ENCODE measurements around the gene EPB41L4B. TPM values are rescaled to one million over a fixed set of nuclear protein-coding genes. Genes with fewer than 3 reads are reported as not detected.

EPB41L4B gene
- total RNA-seq, 1 donor from 2014 or later: 6.8 TPM

GRCh38 chr9:109314011-109314531, 6.8 kb downstream of the EPB41L4B start:
- Histone ChIP-seq H3K27me3 (ENCODE audit: control insufficient read depth in 3 of 3, insufficient read depth in 3 of 3, low read length in 3 of 3) (peaks cover 3 to 31% (median 6%) of the 10 kb centered on the region in 3 donors), H3K4me3 (ENCODE audit: low read length in 3 of 3) (no peak overlapping the region), H3K9me3 (ENCODE audit: control insufficient read depth in 3 of 3, low read length in 3 of 3) (no peaks in the 10 kb centered on the region), H3K4me1 (ENCODE audit: control insufficient read depth in 3 of 3, insufficient read depth in 3 of 3, low read length in 3 of 3) (peaks cover 0 to 37% (median 20%) of the 10 kb centered on the region in 3 donors), H3K36me3 (ENCODE audit: control insufficient read depth in 3 of 3, insufficient read depth in 3 of 3, low read length in 3 of 3) (no peaks in the 10 kb centered on the region), H3K9ac (ENCODE audit: low read depth in 1 of 3, low read length in 3 of 3) (no peak overlapping the region), H3K27ac (ENCODE audit: low read depth, low read length) (no peak overlapping the region)

- Histone ChIP-seq H3K4me1 (ENCODE audit: control insufficient read depth in 3 of 3, insufficient read depth in 3 of 3, low read length in 3 of 3) (peaks cover 0 to 34% (median 16%) of the 10 kb centered on the region in 3 donors), H3K9ac (ENCODE audit: low read depth in 1 of 3, low read length in 3 of 3) (no peak overlapping the region), H3K4me3 (ENCODE audit: low read length in 3 of 3) (no peak overlapping the region), H3K36me3 (ENCODE audit: control insufficient read depth in 3 of 3, insufficient read depth in 3 of 3, low read length in 3 of 3) (no peaks in the 10 kb centered on the region), H3K27ac (ENCODE audit: low read depth, low read length) (no peak overlapping the region), H3K27me3 (ENCODE audit: control insufficient read depth in 3 of 3, insufficient read depth in 3 of 3, low read length in 3 of 3) (peaks cover 3 to 32% (median 3%) of the 10 kb centered on the region in 3 donors), H3K9me3 (ENCODE audit: control insufficient read depth in 3 of 3, low read length in 3 of 3) (no peaks in the 10 kb centered on the region)
Measured at GRCh38 chr9:109313351-109313750, 7.5 kb downstream of the EPB41L4B start.

- Histone ChIP-seq H3K4me3 (ENCODE audit: low read length in 3 of 3) (no peak overlapping the region), H3K9ac (ENCODE audit: low read depth in 1 of 3, low read length in 3 of 3) (no peak overlapping the region), H3K36me3 (ENCODE audit: control insufficient read depth in 3 of 3, insufficient read depth in 3 of 3, low read length in 3 of 3) (no peaks in the 10 kb centered on the region), H3K27ac (ENCODE audit: low read depth, low read length) (no peak overlapping the region), H3K27me3 (ENCODE audit: control insufficient read depth in 3 of 3, insufficient read depth in 3 of 3, low read length in 3 of 3) (peaks cover 3 to 30% (median 3%) of the 10 kb centered on the region in 3 donors), H3K4me1 (ENCODE audit: control insufficient read depth in 3 of 3, insufficient read depth in 3 of 3, low read length in 3 of 3) (peaks cover 0 to 34% (median 16%) of the 10 kb centered on the region in 3 donors), H3K9me3 (ENCODE audit: control insufficient read depth in 3 of 3, low read length in 3 of 3) (no peaks in the 10 kb centered on the region)
Measured at GRCh38 chr9:109312783-109313182, 8.1 kb downstream of the EPB41L4B start.

GRCh38 chr9:109311731-109312130, 9.1 kb downstream of the EPB41L4B start:
- Histone ChIP-seq H3K4me3 (ENCODE audit: low read length in 3 of 3) (no peak overlapping the region), H3K27ac (ENCODE audit: low read depth, low read length) (no peak overlapping the region), H3K36me3 (ENCODE audit: control insufficient read depth in 3 of 3, insufficient read depth in 3 of 3, low read length in 3 of 3) (no peaks in the 10 kb centered on the region), H3K27me3 (ENCODE audit: control insufficient read depth in 3 of 3, insufficient read depth in 3 of 3, low read length in 3 of 3) (peaks cover 3 to 20% (median 3%) of the 10 kb centered on the region in 3 donors), H3K4me1 (ENCODE audit: control insufficient read depth in 3 of 3, insufficient read depth in 3 of 3, low read length in 3 of 3) (peaks cover 0 to 37% (median 16%) of the 10 kb centered on the region in 3 donors), H3K9ac (ENCODE audit: low read depth in 1 of 3, low read length in 3 of 3) (no peak overlapping the region), H3K9me3 (ENCODE audit: control insufficient read depth in 3 of 3, low read length in 3 of 3) (no peaks in the 10 kb centered on the region)

GRCh38 chr9:109311286-109311685, 9.6 kb downstream of the EPB41L4B start:
- Histone ChIP-seq H3K4me3 (ENCODE audit: low read length in 3 of 3) (no peak overlapping the region), H3K27ac (ENCODE audit: low read depth, low read length) (no peak overlapping the region), H3K36me3 (ENCODE audit: control insufficient read depth in 3 of 3, insufficient read depth in 3 of 3, low read length in 3 of 3) (no peaks in the 10 kb centered on the region), H3K9me3 (ENCODE audit: control insufficient read depth in 3 of 3, low read length in 3 of 3) (no peaks in the 10 kb centered on the region), H3K27me3 (ENCODE audit: control insufficient read depth in 3 of 3, insufficient read depth in 3 of 3, low read length in 3 of 3) (peaks cover 3 to 20% (median 3%) of the 10 kb centered on the region in 3 donors), H3K4me1 (ENCODE audit: control insufficient read depth in 3 of 3, insufficient read depth in 3 of 3, low read length in 3 of 3) (peaks cover 0 to 33% (median 11%) of the 10 kb centered on the region in 3 donors), H3K9ac (ENCODE audit: low read depth in 1 of 3, low read length in 3 of 3) (no peak overlapping the region)

GRCh38 chr9:109310486-109310901, 10.4 kb downstream of the EPB41L4B start:
- H3K9me3 ChIP-seq (ENCODE audit: control insufficient read depth in 3 of 3, low read length in 3 of 3): no peaks in the 10 kb centered on the region
- peak overlapping the region in 1 of 3 donors; percentile 35 for H3K4me3 ChIP-seq (ENCODE audit: low read length in 3 of 3)
- H3K36me3 ChIP-seq (ENCODE audit: control insufficient read depth in 3 of 3, insufficient read depth in 3 of 3, low read length in 3 of 3): no peaks in the 10 kb centered on the region
- H3K27ac ChIP-seq (ENCODE audit: low read depth, low read length): no peak overlapping the region
- no peak overlapping the region for H3K9ac ChIP-seq (ENCODE audit: low read depth in 1 of 3, low read length in 3 of 3)
- peaks cover 3 to 20% (median 3%) of the 10 kb centered on the region in 3 donors for H3K27me3 ChIP-seq (ENCODE audit: control insufficient read depth in 3 of 3, insufficient read depth in 3 of 3, low read length in 3 of 3)
- peaks cover 0 to 25% (median 6%) of the 10 kb centered on the region in 3 donors for H3K4me1 ChIP-seq (ENCODE audit: control insufficient read depth in 3 of 3, insufficient read depth in 3 of 3, low read length in 3 of 3)

GRCh38 chr9:109309282-109309681, 11.6 kb downstream of the EPB41L4B start:
- Histone ChIP-seq H3K27me3 (ENCODE audit: control insufficient read depth in 3 of 3, insufficient read depth in 3 of 3, low read length in 3 of 3) (peaks cover 0 to 13% (median 3%) of the 10 kb centered on the region in 3 donors), H3K27ac (ENCODE audit: low read depth, low read length) (no peak overlapping the region), H3K9me3 (ENCODE audit: control insufficient read depth in 3 of 3, low read length in 3 of 3) (no peaks in the 10 kb centered on the region), H3K36me3 (ENCODE audit: control insufficient read depth in 3 of 3, insufficient read depth in 3 of 3, low read length in 3 of 3) (no peaks in the 10 kb centered on the region), H3K4me3 (ENCODE audit: low read length in 3 of 3) (no peak overlapping the region), H3K9ac (ENCODE audit: low read depth in 1 of 3, low read length in 3 of 3) (no peak overlapping the region), H3K4me1 (ENCODE audit: control insufficient read depth in 3 of 3, insufficient read depth in 3 of 3, low read length in 3 of 3) (peaks cover 0 to 22% (median 11%) of the 10 kb centered on the region in 3 donors)

- Histone ChIP-seq H3K27ac (ENCODE audit: low read depth, low read length) (no peak overlapping the region), H3K9me3 (ENCODE audit: control insufficient read depth in 3 of 3, low read length in 3 of 3) (no peaks in the 10 kb centered on the region), H3K36me3 (ENCODE audit: control insufficient read depth in 3 of 3, insufficient read depth in 3 of 3, low read length in 3 of 3) (no peaks in the 10 kb centered on the region)
Measured at GRCh38 chr9:109307380-109308240, 13.2 kb downstream of the EPB41L4B start.

GRCh38 chr9:109305801-109306200, 15.1 kb downstream of the EPB41L4B start:
- Histone ChIP-seq H3K27ac (ENCODE audit: low read depth, low read length) (no peak overlapping the region), H3K36me3 (ENCODE audit: control insufficient read depth in 3 of 3, insufficient read depth in 3 of 3, low read length in 3 of 3) (no peaks in the 10 kb centered on the region), H3K4me3 (ENCODE audit: low read length in 3 of 3) (no peak overlapping the region), H3K9ac (ENCODE audit: low read depth in 1 of 3, low read length in 3 of 3) (no peak overlapping the region), H3K27me3 (ENCODE audit: control insufficient read depth in 3 of 3, insufficient read depth in 3 of 3, low read length in 3 of 3) (peaks cover 0 to 11% (median 0%) of the 10 kb centered on the region in 3 donors), H3K4me1 (ENCODE audit: control insufficient read depth in 3 of 3, insufficient read depth in 3 of 3, low read length in 3 of 3) (peaks cover 0 to 11% (median 10%) of the 10 kb centered on the region in 3 donors), H3K9me3 (ENCODE audit: control insufficient read depth in 3 of 3, low read length in 3 of 3) (no peaks in the 10 kb centered on the region)

More at GRCh38 chr9:109307380-109308240, 13.2 kb downstream of the EPB41L4B start:
- H3K4me3 ChIP-seq (ENCODE audit: low read length in 3 of 3): no peak overlapping the region
- H3K4me1 ChIP-seq (ENCODE audit: control insufficient read depth in 3 of 3, insufficient read depth in 3 of 3, low read length in 3 of 3): peaks cover 0 to 14% (median 11%) of the 10 kb centered on the region in 3 donors
- H3K27me3 ChIP-seq (ENCODE audit: control insufficient read depth in 3 of 3, insufficient read depth in 3 of 3, low read length in 3 of 3): peaks cover 0 to 6% (median 0%) of the 10 kb centered on the region in 3 donors
- H3K9ac ChIP-seq (ENCODE audit: low read depth in 1 of 3, low read length in 3 of 3): no peak overlapping the region

- Histone ChIP-seq H3K36me3 (ENCODE audit: control insufficient read depth in 3 of 3, insufficient read depth in 3 of 3, low read length in 3 of 3) (no peaks in the 10 kb centered on the region), H3K9ac (ENCODE audit: low read depth in 1 of 3, low read length in 3 of 3) (no peak overlapping the region), H3K27ac (ENCODE audit: low read depth, low read length) (no peak overlapping the region), H3K4me1 (ENCODE audit: control insufficient read depth in 3 of 3, insufficient read depth in 3 of 3, low read length in 3 of 3) (peaks cover 0 to 7% (median 5%) of the 10 kb centered on the region in 3 donors), H3K4me3 (ENCODE audit: low read length in 3 of 3) (no peak overlapping the region), H3K9me3 (ENCODE audit: control insufficient read depth in 3 of 3, low read length in 3 of 3) (no peaks in the 10 kb centered on the region), H3K27me3 (ENCODE audit: control insufficient read depth in 3 of 3, insufficient read depth in 3 of 3, low read length in 3 of 3) (peaks cover 0 to 15% (median 0%) of the 10 kb centered on the region in 3 donors)
Measured at GRCh38 chr9:109304347-109304746, 16.5 kb downstream of the EPB41L4B start.
